Measurements from ENCODE around the gene PTPRT.

GRCh38 chr20:42595625-42596024 lies 594.1 kb downstream of the PTPRT start:
- TF ChIP-seq POLR2A (IDR thresholded peaks at IDR 0.05) (no peak), CTCF (IDR thresholded peaks at IDR 0.05) (no peak)

Measured in uterus (tissue), 2 donors.